ENCODE results near the gene HDAC4. TPM values are rescaled to one million over a fixed set of nuclear protein-coding genes. Genes with fewer than 3 reads are reported as not detected.

Gene HDAC4
- total and polyA plus RNA-seq, 2 experiments from 2014 or later = 8.1 to 41.8 TPM

- no peaks in the 10 kb centered on the region for H3K9me2 ChIP-seq (ENCODE audit: insufficient read depth)
- no peaks in the 10 kb centered on the region; the same call in 1 of the 2 replicates for H4K20me1 ChIP-seq (replicated peaks; ENCODE audit: insufficient read depth)
- no peaks in the 10 kb centered on the region for H3K27me3 ChIP-seq (ENCODE audit: insufficient read depth)
- peaks cover 38% of the 10 kb centered on the region for H3K36me3 Mint-ChIP-seq (ENCODE audit: low read depth)
- DNase-seq (ENCODE audit: low spot score) (no peak), ATAC-seq (no peak)
- no peak overlapping the region for H3K4me3 ChIP-seq
- H3K4me1 Mint-ChIP-seq = no peaks in the 10 kb centered on the region
- no peak overlapping the region for H3K27ac Mint-ChIP-seq
- H2AFZ ChIP-seq = no peak overlapping the region
- H3K79me2 ChIP-seq (replicated peaks; ENCODE audit: insufficient read depth) = no peaks in the 10 kb centered on the region
- no peak overlapping the region for H3K4me3 Mint-ChIP-seq
- no peaks in the 10 kb centered on the region for H3K4me1 ChIP-seq (ENCODE audit: insufficient read depth)
- H3K36me3 ChIP-seq (ENCODE audit: insufficient read depth) = no peaks in the 10 kb centered on the region
- no peaks in the 10 kb centered on the region for H3F3A ChIP-seq (replicated peaks; ENCODE audit: low read depth)
- H3K27me3 Mint-ChIP-seq (ENCODE audit: insufficient read depth, low read depth, poor library complexity) = peaks cover 8% of the 10 kb centered on the region
- no peaks in the 10 kb centered on the region; the same call in 2 of the 3 replicates for H3K9me3 Mint-ChIP-seq
- no peak for TF ChIP-seq POLR2AphosphoS5 (IDR thresholded peaks at IDR 0.05; ENCODE audit: low read depth)
- TF ChIP-seq, protein P1, sequence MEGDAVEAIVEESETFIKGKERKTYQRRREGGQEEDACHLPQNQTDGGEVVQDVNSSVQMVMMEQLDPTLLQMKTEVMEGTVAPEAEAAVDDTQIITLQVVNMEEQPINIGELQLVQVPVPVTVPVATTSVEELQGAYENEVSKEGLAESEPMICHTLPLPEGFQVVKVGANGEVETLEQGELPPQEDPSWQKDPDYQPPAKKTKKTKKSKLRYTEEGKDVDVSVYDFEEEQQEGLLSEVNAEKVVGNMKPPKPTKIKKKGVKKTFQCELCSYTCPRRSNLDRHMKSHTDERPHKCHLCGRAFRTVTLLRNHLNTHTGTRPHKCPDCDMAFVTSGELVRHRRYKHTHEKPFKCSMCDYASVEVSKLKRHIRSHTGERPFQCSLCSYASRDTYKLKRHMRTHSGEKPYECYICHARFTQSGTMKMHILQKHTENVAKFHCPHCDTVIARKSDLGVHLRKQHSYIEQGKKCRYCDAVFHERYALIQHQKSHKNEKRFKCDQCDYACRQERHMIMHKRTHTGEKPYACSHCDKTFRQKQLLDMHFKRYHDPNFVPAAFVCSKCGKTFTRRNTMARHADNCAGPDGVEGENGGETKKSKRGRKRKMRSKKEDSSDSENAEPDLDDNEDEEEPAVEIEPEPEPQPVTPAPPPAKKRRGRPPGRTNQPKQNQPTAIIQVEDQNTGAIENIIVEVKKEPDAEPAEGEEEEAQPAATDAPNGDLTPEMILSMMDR (conservative IDR thresholded peaks at IDR 0.05; ENCODE audit: low read depth in 2 of 2) = no peak
- TF ChIP-seq CREB1 (CRISPR knock-in tag; IDR thresholded peaks at IDR 0.05; ENCODE audit: low read depth) = no peak
- no peak for TF ChIP-seq REST (IDR thresholded peaks at IDR 0.05; ENCODE audit: unreplicated experiment)
- TF ChIP-seq ETS1 (IDR thresholded peaks at IDR 0.05) = no peak
- no peak for TF ChIP-seq STAT1 (IDR thresholded peaks at IDR 0.05; ENCODE audit: unreplicated experiment)
- no peak for TF ChIP-seq NANOG (IDR thresholded peaks at IDR 0.05; ENCODE audit: borderline replicate concordance)
- no peak overlapping the region for H3K4me2 ChIP-seq
- H3K27ac ChIP-seq (ENCODE audit: low read depth) = no peak overlapping the region
Measured at GRCh38 chr2:239139101-239139500, 261.7 kb downstream of the HDAC4 start.

- H3K9me2 ChIP-seq (ENCODE audit: insufficient read depth) = no peaks in the 10 kb centered on the region
- no peaks in the 10 kb centered on the region for H3K27me3 ChIP-seq (ENCODE audit: insufficient read depth)
- H3K4me2 ChIP-seq = no peak overlapping the region
- no peaks in the 10 kb centered on the region for H3K4me1 ChIP-seq (ENCODE audit: insufficient read depth)
- peaks cover 37% of the 10 kb centered on the region for H3K36me3 Mint-ChIP-seq (ENCODE audit: low read depth)
- no peaks in the 10 kb centered on the region for H3F3A ChIP-seq (replicated peaks; ENCODE audit: low read depth)
- no peaks in the 10 kb centered on the region for H3K79me2 ChIP-seq (replicated peaks; ENCODE audit: insufficient read depth)
- no peaks in the 10 kb centered on the region; the same call in 1 of the 2 replicates for H3K36me3 ChIP-seq (ENCODE audit: insufficient read depth)
- no peak overlapping the region for H3K4me3 ChIP-seq
- no peak overlapping the region for H3K27ac ChIP-seq (ENCODE audit: low read depth)
- no peak overlapping the region for H2AFZ ChIP-seq
- no peaks in the 10 kb centered on the region; the same call in 1 of the 2 replicates for H4K20me1 ChIP-seq (replicated peaks; ENCODE audit: insufficient read depth)
- H3K4me3 Mint-ChIP-seq = no peak overlapping the region
- H3K9me3 Mint-ChIP-seq = no peaks in the 10 kb centered on the region; the same call in 2 of the 3 replicates
- no peaks in the 10 kb centered on the region for H3K4me1 Mint-ChIP-seq
- DNase-seq (ENCODE audit: low spot score) (peak; percentile 41), ATAC-seq (peak; percentile 84)
- no peak for TF ChIP-seq ZNF114 (CRISPR knock-in tag; IDR thresholded peaks at IDR 0.05)
- TF ChIP-seq, protein P1 (conservative IDR thresholded peaks at IDR 0.05; ENCODE audit: low read depth in 2 of 2) = peak; percentile 17 to 52; a peak in 3 of 4 replicates
- H3K27me3 Mint-ChIP-seq (ENCODE audit: insufficient read depth, low read depth, poor library complexity) = peaks cover 8% of the 10 kb centered on the region
- no peak overlapping the region; the same call in 1 of the 2 replicates for H3K27ac Mint-ChIP-seq
Measured at GRCh38 chr2:239138610-239139009, 262.2 kb downstream of the HDAC4 start.

All from GM23338 (cell line).